CD14-positive monocyte (primary cell): ENCODE measurements around the gene CAPN9. TPM values are rescaled to one million over a fixed set of nuclear protein-coding genes. Genes with fewer than 3 reads are reported as not detected.

Source experiments
- DNase-seq, 3 donors: peaks; one replicate each; pipeline ENCODE4 v3.0.0-alpha.2; 2011 to 2022
- H2AFZ ChIP-seq: 2 replicates; pipeline ENCODE4 v1.6.0; 2012; ENCODE audit warnings: mild to moderate bottlenecking, low read depth, low read length, inconsistent platforms; ENCODE audit not compliant: insufficient read depth, poor library complexity, severe bottlenecking
- H3K27ac ChIP-seq, 2 donors: 1 replicate in 1 of 2; 2 replicates in 1 of 2; pipeline ENCODE4 v1.5.1; 2012 to 2013; ENCODE audit warnings: low read length in 2 of 2, control low read depth in 1 of 2, inconsistent platforms in 1 of 2, low read depth in 1 of 2, mild to moderate bottlenecking in 1 of 2
- H3K27me3 ChIP-seq, 2 donors: one replicate each; pipeline versions ENCODE4 v1.6.0 to v1.6.1; 2011 to 2013; ENCODE audit warnings: low read length in 2 of 2; ENCODE audit not compliant: control insufficient read depth in 2 of 2, insufficient read depth in 2 of 2
- H3K36me3 ChIP-seq, 2 donors: replicated peaks in 1 of 2; 1 replicate in 1 of 2; 2 replicates in 1 of 2; pipeline versions ENCODE4 v1.5.1 to v1.6.1; 2012 to 2013; ENCODE audit warnings: low read length in 2 of 2, control low read depth in 1 of 2, inconsistent platforms in 1 of 2, mild to moderate bottlenecking in 1 of 2; ENCODE audit not compliant: insufficient read depth in 2 of 2, control insufficient read depth in 1 of 2
- H3K4me1 ChIP-seq, 2 donors: 1 replicate in 1 of 2; 2 replicates in 1 of 2; pipeline versions ENCODE4 v1.5.1 to v1.6.1; 2012 to 2013; ENCODE audit warnings: low read length in 2 of 2, control low read depth in 1 of 2, inconsistent platforms in 1 of 2, mild to moderate bottlenecking in 1 of 2, moderate library complexity in 1 of 2; ENCODE audit not compliant: insufficient read depth in 2 of 2, control insufficient read depth in 1 of 2
- H3K4me2 ChIP-seq: replicated peaks from 2 replicates; pipeline ENCODE3; 2012; ENCODE audit warnings: low read length, moderate library complexity, mild to moderate bottlenecking; ENCODE audit not compliant: poor library complexity, severe bottlenecking; ENCODE audit errors: extremely low read depth
- H3K4me3 ChIP-seq, 3 experiments: fragments of 200-600 bp in 1 of 3; sonication (generic) in 1 of 3; replicated peaks in 1 of 3; 1 replicate in 2 of 3; 2 replicates in 1 of 3; pipeline ENCODE4 v1.5.1; 2011 to 2013; ENCODE audit warnings: low read length in 3 of 3, mild to moderate bottlenecking in 3 of 3, control low read depth in 2 of 3, low read depth in 2 of 3, inconsistent platforms in 1 of 3, moderate library complexity in 1 of 3
- H3K79me2 ChIP-seq: 2 replicates; pipeline ENCODE4 v1.6.0; 2012; ENCODE audit warnings: mild to moderate bottlenecking, control low read depth, inconsistent platforms, low read length, moderate library complexity; ENCODE audit not compliant: insufficient read depth
- H3K9ac ChIP-seq: 2 replicates; pipeline ENCODE4 v1.6.0; 2017; ENCODE audit warnings: low read length, mild to moderate bottlenecking; ENCODE audit not compliant: insufficient read depth, poor library complexity, severe bottlenecking
- H3K9me3 ChIP-seq, 2 donors: replicated peaks in 1 of 2; 1 replicate in 1 of 2; 2 replicates in 1 of 2; pipeline versions ENCODE4 v1.5.1 to v1.6.1; 2012 to 2013; ENCODE audit warnings: low read length in 2 of 2, control low read depth in 1 of 2; ENCODE audit not compliant: control insufficient read depth in 1 of 2, insufficient read depth in 1 of 2
- H4K20me1 ChIP-seq: 2 replicates; pipeline ENCODE4 v1.6.0; 2012; ENCODE audit warnings: mild to moderate bottlenecking, low read length, control low read depth, moderate library complexity; ENCODE audit not compliant: insufficient read depth
- H3K27ac Mint-ChIP-seq, 7 donors: one replicate each; pipeline ENCODE4 v1.8.0; 2020; ENCODE audit warnings: mild to moderate bottlenecking in 7 of 7, mixed read lengths in 7 of 7, moderate library complexity in 6 of 7, inconsistent platforms in 2 of 7
- H3K27me3 Mint-ChIP-seq, 3 donors: one replicate each; pipeline ENCODE4 v1.8.0; 2021 to 2022; ENCODE audit warnings: low read depth in 3 of 3, mild to moderate bottlenecking in 3 of 3, mixed read lengths in 3 of 3, moderate library complexity in 3 of 3, inconsistent platforms in 1 of 3
- H3K36me3 Mint-ChIP-seq, 2 donors: one replicate each; pipeline ENCODE4 v1.8.0; 2020; ENCODE audit warnings: mixed read lengths in 2 of 2, inconsistent platforms in 1 of 2, mild to moderate bottlenecking in 1 of 2
- H3K4me1 Mint-ChIP-seq: one replicate; pipeline ENCODE4 v1.8.0; 2020; ENCODE audit warnings: mild to moderate bottlenecking, mixed read lengths
- H3K4me3 Mint-ChIP-seq, 2 donors: one replicate each; pipeline ENCODE4 v1.8.0; 2020; ENCODE audit warnings: mild to moderate bottlenecking in 2 of 2, mixed read lengths in 2 of 2, moderate library complexity in 1 of 2
- H3K9me3 Mint-ChIP-seq, 7 donors: one replicate each; pipeline ENCODE4 v1.8.0; 2020 to 2022; ENCODE audit warnings: mixed read lengths in 7 of 7, mild to moderate bottlenecking in 6 of 7, moderate library complexity in 6 of 7, inconsistent platforms in 2 of 7
- WGBS: methylation state at CpG from one replicate; pipeline ENCODE4 v1.1.5; 2013; ENCODE audit warnings: missing lambda C conversion rate; ENCODE audit not compliant: insufficient coverage; 5-methylcytosine and 5-hydroxymethylcytosine counted together
- intact Hi-C, 2 donors: fragments of 100-400 bp; cut with micrococcal nuclease; formaldehyde crosslinking; loops; one replicate each; pipeline versions ENCODE4 v1.15.0 to v1.15.1; 2023
- polyA plus RNA-seq, 3 donors: library from polyadenylated mRNA; depleted of rRNA in 1 of 3; unstranded in 2 of 3; stranded (reverse) in 1 of 3; fragments of 300-500 nt in 2 of 3; fragments of >200 nt in 1 of 3; fragmentation: Illumina TruSeq in 2 of 3; gene quantifications; 1 replicate in 2 of 3; 2 replicates in 1 of 3; pipeline ENCODE4 v1.2.3, GENCODE V29; 2012 to 2021
- TF ChIP-seq, protein P1 (sequence below): fragments of 200-600 bp; IDR thresholded peaks from one replicate; pipeline ENCODE4 v1.8.0; 2022; ENCODE audit warnings: antibody characterized with exemption, mild to moderate bottlenecking

Gene CAPN9
- polyA plus RNA-seq, 3 donors: not detected

DNA sequence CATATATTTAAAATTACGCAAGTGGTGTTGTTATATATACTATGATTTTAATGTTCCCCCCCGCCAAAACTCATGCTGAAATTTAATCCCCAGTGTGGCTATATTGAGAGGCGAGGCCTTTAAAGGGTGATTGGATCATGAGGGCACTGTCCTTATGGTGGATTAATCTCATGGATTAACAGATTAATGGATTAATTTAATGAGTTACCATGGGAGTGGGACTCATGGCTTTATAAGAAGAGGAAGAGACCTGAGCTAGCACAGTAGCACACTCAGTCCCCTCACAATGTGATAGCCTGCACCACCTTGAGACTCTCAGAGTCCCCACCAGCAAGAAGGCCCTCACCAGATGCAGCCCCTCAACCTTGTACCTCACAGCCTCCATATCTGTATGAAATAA, 86.3 kb downstream of the CAPN9 start:
- H3K4me1 ChIP-seq: no peaks in the 10 kb centered on the region
- Mint-ChIP-seq H3K9me3 (peaks cover 0 to 10% (median 7%) of the 10 kb centered on the region in 7 donors), H3K36me3 (no peaks in the 10 kb centered on the region), H3K4me1 (no peaks in the 10 kb centered on the region), H3K27ac (no peak overlapping the region), H3K27me3 (peaks cover 5 to 9% (median 6%) of the 10 kb centered on the region in 3 donors), H3K4me3 (no peak overlapping the region)
- no peaks in the 10 kb centered on the region for H4K20me1 ChIP-seq
- intact Hi-C loops: no loop called here
- no peaks in the 10 kb centered on the region for H3K27me3 ChIP-seq
- H3K36me3 ChIP-seq: no peaks in the 10 kb centered on the region
- H3K9ac ChIP-seq: no peak overlapping the region
- no peak overlapping the region for H3K27ac ChIP-seq
- no peak overlapping the region for H3K4me2 ChIP-seq
- DNase-seq: no peak
- no peak overlapping the region for H2AFZ ChIP-seq
- TF ChIP-seq, protein P1, sequence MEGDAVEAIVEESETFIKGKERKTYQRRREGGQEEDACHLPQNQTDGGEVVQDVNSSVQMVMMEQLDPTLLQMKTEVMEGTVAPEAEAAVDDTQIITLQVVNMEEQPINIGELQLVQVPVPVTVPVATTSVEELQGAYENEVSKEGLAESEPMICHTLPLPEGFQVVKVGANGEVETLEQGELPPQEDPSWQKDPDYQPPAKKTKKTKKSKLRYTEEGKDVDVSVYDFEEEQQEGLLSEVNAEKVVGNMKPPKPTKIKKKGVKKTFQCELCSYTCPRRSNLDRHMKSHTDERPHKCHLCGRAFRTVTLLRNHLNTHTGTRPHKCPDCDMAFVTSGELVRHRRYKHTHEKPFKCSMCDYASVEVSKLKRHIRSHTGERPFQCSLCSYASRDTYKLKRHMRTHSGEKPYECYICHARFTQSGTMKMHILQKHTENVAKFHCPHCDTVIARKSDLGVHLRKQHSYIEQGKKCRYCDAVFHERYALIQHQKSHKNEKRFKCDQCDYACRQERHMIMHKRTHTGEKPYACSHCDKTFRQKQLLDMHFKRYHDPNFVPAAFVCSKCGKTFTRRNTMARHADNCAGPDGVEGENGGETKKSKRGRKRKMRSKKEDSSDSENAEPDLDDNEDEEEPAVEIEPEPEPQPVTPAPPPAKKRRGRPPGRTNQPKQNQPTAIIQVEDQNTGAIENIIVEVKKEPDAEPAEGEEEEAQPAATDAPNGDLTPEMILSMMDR: no peak
- H3K79me2 ChIP-seq: no peaks in the 10 kb centered on the region
- no peak overlapping the region for H3K4me3 ChIP-seq
- WGBS: no CpG with 5 or more reads among the region's 3 CpGs
- no peaks in the 10 kb centered on the region for H3K9me3 ChIP-seq

DNA sequence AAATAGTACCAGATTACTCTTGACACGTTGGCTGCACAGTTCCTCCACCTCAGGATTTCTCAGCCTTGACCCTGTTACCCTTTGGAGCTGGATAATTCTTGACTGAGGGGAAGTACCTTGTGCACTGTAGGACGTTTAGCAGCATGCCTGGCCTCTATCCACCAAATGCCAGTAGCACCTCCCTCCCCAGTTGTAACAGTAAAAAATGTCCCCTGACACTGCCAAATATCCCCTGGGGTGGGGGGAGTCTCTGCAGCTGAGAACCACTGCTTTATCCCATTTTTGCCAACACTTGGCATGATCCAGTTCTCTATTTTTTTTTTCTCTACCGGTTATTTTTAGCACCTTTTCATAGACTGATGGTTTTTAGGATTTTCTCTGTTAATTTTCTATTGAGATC, 87.1 kb downstream of the CAPN9 start:
- no peaks in the 10 kb centered on the region for H3K27me3 ChIP-seq
- Mint-ChIP-seq H3K4me3 (no peak overlapping the region), H3K4me1 (no peaks in the 10 kb centered on the region), H3K9me3 (peaks cover 0 to 10% (median 6%) of the 10 kb centered on the region in 7 donors), H3K27me3 (peaks cover 5 to 9% (median 6%) of the 10 kb centered on the region in 3 donors), H3K36me3 (no peaks in the 10 kb centered on the region), H3K27ac (no peak overlapping the region)
- no peaks in the 10 kb centered on the region for H3K4me1 ChIP-seq
- WGBS: no CpG with 5 or more reads among the region's 3 CpGs
- no peak overlapping the region for H3K4me3 ChIP-seq
- H3K36me3 ChIP-seq: no peaks in the 10 kb centered on the region
- H4K20me1 ChIP-seq: no peaks in the 10 kb centered on the region
- no peaks in the 10 kb centered on the region for H3K9me3 ChIP-seq
- no peak overlapping the region for H3K4me2 ChIP-seq
- no peak overlapping the region for H2AFZ ChIP-seq
- H3K79me2 ChIP-seq: no peaks in the 10 kb centered on the region
- no peak overlapping the region for H3K27ac ChIP-seq
- intact Hi-C loops: no loop called here
- TF ChIP-seq, protein P1: no peak
- no peak overlapping the region for H3K9ac ChIP-seq
- DNase-seq: no peak
